GM21786 (cell line): ENCODE results near the gene LHFPL2.

Experiments used
- ATAC-seq: cut with Tn5 transposase; IDR thresholded peaks from one replicate; pipeline ENCODE4 v1.9.1; 2021; ENCODE audit not compliant: unreplicated experiment

Gene LHFPL2

GRCh38 chr5:78570646-78571045 is 77.9 kb downstream of the LHFPL2 start:
- ATAC-seq = no peak

GRCh38 chr5:78569441-78569840 is 79.1 kb downstream of the LHFPL2 start:
- no peak for ATAC-seq

- ATAC-seq = no peak
Observed at GRCh38 chr5:78568676-78569075, 79.9 kb downstream of the LHFPL2 start.

GRCh38 chr5:78568212-78568611 is 80.4 kb downstream of the LHFPL2 start:
- ATAC-seq = no peak

- no peak for ATAC-seq
Observed at GRCh38 chr5:78567617-78568016, 81.0 kb downstream of the LHFPL2 start.

GRCh38 chr5:78566747-78567425 is 81.7 kb downstream of the LHFPL2 start:
- no peak for ATAC-seq

- no peak for ATAC-seq
Observed at GRCh38 chr5:78565395-78565794, 83.2 kb downstream of the LHFPL2 start.

DNA sequence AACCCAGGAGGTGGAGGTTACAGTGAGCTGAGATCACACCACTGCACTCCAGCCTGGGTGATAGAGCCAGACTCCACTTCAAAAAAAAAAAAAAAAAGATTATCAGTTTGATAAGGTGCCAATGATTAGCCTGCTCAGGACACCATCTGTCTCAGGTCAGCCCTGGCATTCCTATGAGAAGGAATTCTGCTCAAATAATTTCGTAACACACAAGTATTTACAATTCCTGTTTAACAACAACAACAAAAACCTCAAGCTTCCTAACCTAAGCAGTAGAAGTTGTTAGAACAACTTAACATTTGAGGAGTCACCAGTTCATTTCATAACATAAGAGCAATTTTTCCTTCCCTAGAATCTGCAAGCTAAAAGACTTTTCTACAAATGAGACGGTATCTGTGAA is 85.0 kb downstream of the LHFPL2 start:
- ATAC-seq = no peak

- ATAC-seq = no peak
Observed at GRCh38 chr5:78562714-78563330, 85.8 kb downstream of the LHFPL2 start.

DNA sequence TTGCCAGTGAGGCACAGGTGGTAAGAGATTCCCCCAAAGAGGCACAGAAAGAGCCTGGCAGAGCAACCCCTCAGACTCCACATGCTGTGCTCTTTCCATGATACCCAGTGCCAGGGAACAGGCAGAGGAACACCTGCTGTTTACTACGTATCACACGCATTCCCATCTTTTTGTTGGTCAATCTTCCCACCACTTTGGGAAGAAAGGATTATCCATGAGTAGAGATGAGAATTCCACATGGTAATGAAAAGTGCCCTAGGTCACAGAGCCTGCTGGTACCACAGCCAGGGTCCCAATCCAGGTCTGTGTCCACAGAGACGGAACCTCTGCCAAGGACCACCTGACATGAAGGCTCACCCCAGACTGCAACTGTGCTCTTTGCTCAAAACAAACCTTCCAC is 86.6 kb downstream of the LHFPL2 start:
- ATAC-seq = no peak

GRCh38 chr5:78561261-78561660 is 87.3 kb downstream of the LHFPL2 start:
- ATAC-seq = no peak

DNA sequence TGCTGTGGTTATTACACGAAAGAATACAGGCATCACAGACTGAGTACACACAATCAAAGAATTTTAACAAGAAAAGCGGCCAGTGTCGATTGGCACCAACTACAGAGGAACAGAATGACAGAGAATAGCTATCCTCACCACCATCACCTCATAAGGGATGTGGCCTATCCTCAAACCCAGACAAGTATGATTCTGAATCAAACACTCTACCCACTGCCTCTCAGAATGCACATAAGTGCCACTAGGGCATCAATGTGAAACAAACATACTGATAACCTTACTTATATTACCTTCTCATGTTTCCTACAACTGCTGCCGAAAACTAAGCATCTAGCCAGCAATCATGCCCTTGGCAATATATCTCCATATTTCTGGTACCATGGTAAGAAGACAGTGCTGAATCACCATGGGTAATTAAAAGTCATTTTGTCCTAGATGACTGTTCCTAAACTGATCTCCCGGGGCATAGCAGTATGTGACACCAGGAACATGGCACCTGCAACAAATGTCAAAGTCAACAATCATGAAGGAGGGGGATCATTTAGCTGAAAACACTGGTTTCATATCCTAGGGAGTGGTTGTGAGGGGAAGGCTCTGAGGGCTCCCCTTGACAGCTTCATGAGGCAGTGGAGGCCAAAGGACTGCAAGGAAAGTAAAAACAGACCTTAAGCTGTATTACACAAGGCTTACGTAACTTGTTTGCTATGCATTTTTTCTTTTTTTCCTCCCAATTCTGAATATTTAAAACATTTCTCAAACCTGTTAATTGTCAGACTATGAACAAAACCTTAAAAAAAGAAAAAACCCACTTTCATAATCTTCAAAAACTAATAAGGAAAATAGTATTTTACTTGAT is 88.3 kb downstream of the LHFPL2 start:
- ATAC-seq = no peak

- ATAC-seq = no peak
Observed at GRCh38 chr5:78557601-78558000, 91.0 kb downstream of the LHFPL2 start.

GRCh38 chr5:78555870-78556269 is 92.7 kb downstream of the LHFPL2 start:
- ATAC-seq = no peak

DNA sequence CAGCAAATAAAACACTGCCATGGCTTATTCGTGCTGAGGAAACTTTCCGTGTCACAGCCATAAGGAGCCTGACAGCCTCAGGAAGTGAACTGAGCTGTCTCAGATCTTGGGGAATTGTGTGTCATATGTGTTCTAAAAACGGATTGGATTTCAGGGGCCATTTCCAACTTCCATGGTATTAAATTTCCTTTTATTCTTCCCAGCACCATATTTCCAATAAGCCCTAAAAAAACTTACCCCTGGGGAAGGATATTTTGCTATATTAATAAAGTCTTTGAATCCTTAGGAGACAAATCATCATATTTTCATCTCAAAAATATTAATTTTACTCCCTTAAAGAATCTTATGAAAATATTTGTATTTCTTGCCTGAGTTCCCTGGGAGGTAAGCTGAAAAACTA is 93.9 kb downstream of the LHFPL2 start:
- no peak for ATAC-seq

- no peak for ATAC-seq
Observed at GRCh38 chr5:78553580-78554353, 94.8 kb downstream of the LHFPL2 start.

DNA sequence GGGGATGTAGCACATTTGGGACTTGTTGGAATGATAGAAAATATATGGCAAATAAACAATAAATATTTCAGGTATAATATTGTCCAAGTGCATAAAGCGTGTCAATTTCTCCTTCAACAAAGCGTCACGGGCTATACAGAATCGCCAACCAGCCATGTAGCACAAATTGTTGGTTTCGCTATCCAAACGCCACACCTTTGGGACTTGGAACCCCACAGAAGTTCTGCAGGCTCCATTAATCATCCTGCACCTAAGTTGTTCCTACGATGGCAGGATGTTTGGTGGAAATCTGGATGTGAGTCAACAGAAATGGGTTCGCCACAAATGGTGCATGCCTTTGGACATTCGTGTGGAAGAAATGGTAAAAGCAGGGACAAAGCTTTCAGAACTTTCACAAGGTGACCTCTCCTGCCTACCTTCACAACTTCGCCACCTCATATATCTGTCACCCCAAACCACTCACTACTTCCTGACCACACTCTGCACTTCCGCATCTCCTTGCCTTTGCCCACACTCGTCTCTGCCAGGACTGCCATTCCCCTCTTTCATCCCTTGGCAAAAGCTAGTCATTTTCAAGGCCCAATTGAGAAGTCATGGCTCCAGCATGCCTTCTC is 95.7 kb downstream of the LHFPL2 start:
- no peak for ATAC-seq

- ATAC-seq = no peak
Observed at GRCh38 chr5:78550891-78551290, 97.7 kb downstream of the LHFPL2 start.

DNA sequence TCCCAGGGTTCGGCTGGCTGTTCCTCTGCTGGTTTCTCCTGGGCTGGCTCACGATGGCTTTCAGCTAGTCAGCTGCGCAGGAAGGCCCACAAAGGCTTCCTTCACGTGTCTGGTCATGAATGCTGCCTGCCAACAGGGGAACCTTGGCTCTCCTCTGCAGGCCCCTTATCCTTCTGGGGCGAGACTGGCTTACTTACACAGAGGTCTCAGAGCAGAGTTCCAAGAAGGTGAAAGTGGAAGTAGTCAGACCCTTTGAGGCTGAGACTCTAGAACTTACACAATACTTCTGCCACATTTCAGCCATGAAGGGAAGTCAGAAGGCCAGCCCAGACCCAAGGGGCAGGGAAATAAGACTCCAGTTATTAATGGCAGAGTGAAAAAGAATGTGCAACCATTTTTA is 99.5 kb downstream of the LHFPL2 start:
- peak; percentile 61 for ATAC-seq

GRCh38 chr5:78547731-78548615 is 100.6 kb downstream of the LHFPL2 start:
- no peak for ATAC-seq
